OCI-LY3 (cell line): ENCODE data around the gene CCDC183.

Experiments used
- H2AFZ ChIP-seq: fragments of 200-600, 300-600 bp; shearing (Covaris generic); 2 replicates; pipeline ENCODE4 v1.6.0; 2014; ENCODE audit warnings: antibody characterized with exemption, low read depth, low read length
- H3K27ac ChIP-seq: fragments of 200-600, 300-600 bp; sonication (generic); 2 replicates; pipeline ENCODE4 v1.5.1; 2014; ENCODE audit warnings: mild to moderate bottlenecking, low read length, moderate library complexity, mixed read lengths
- H3K27me3 ChIP-seq: fragments of 200-600, 300-600 bp; sonication (generic); 2 replicates; pipeline ENCODE4 v1.6.1; 2014; ENCODE audit warnings: low read depth, low read length, mixed read lengths
- H3K36me3 ChIP-seq: fragments of 200-600, 300-600 bp; sonication (generic); replicated peaks from 2 replicates; pipeline ENCODE3; 2014; ENCODE audit warnings: low read depth, low read length, mixed read lengths
- H3K4me1 ChIP-seq: fragments of 300-600, 200-600 bp; sonication (generic); 2 replicates; pipeline ENCODE4 v1.6.1; 2014; ENCODE audit warnings: low read length, mixed read lengths
- H3K4me2 ChIP-seq: fragments of 200-600, 300-600 bp; sonication (generic); 2 replicates; pipeline ENCODE4 v1.6.1; 2014; ENCODE audit warnings: low read length, mixed read lengths
- H3K4me3 ChIP-seq: fragments of 300-600, 200-600 bp; sonication (generic); 2 replicates; pipeline ENCODE4 v1.5.1; 2014; ENCODE audit warnings: antibody characterized with exemption, mild to moderate bottlenecking, low read length, moderate library complexity
- H3K79me2 ChIP-seq: fragments of 300-600, 200-600 bp; shearing (Covaris generic); 2 replicates; pipeline ENCODE4 v1.6.1; 2014; ENCODE audit warnings: mild to moderate bottlenecking, low read length, mixed read lengths
- H3K9ac ChIP-seq: fragments of 300-600, 200-600 bp; shearing (Covaris generic); 2 replicates; pipeline ENCODE4 v1.6.0; 2014; ENCODE audit warnings: mild to moderate bottlenecking, low read length, moderate library complexity
- H3K9me3 ChIP-seq: fragments of 200-600, 300-600 bp; shearing (Covaris generic); 2 replicates; pipeline ENCODE4 v1.6.1; 2014; ENCODE audit warnings: low read length, mixed read lengths; ENCODE audit not compliant: insufficient read depth
- H4K20me1 ChIP-seq: fragments of 200-600, 300-600 bp; sonication (generic); 2 replicates; pipeline ENCODE4 v1.6.1; 2016; ENCODE audit warnings: low read length, mixed read lengths; ENCODE audit not compliant: insufficient read depth
- EZH2phosphoT487 ChIP-seq: fragments of 200-600 bp; shearing (Covaris generic); IDR thresholded peaks from 2 replicates; pipeline ENCODE4 v1.6.1; 2018; ENCODE audit warnings: antibody characterized with exemption, mixed run types, low read depth
- TF ChIP-seq, protein P1 (sequence below): fragments of 200-600, 300-600 bp; sonication (generic); IDR thresholded peaks from 2 replicates; pipeline ENCODE4 v1.5.1; 2014; ENCODE audit warnings: antibody characterized with exemption, low read length, low read depth

The CCDC183 gene

DNA sequence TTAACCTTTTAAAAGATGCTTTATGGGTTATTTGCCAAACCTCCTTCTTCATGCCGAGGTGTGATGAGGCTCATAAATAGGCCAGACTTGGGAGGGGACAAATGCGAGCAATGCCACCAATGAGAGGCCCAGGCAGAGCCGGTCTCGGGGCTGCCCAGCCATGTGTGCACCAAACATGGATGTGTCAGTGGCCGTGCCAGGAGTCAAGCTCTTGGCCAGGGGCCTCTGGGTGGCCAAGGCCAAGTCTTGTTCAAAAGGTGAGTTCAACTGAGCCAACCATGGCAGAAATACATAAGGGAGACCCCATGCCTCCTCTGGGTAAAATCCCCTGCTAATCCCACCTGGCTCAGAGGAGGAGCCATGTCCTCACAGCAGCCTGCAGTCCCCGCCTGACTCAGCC is 20.9 kb upstream of the CCDC183 start:
- Histone ChIP-seq H4K20me1 (no peaks in the 10 kb centered on the region), H3K4me2 (no peak overlapping the region), H3K27me3 (peaks cover 31% of the 10 kb centered on the region), H3K79me2 (no peaks in the 10 kb centered on the region), H3K9ac (no peak overlapping the region), H3K27ac (no peak overlapping the region), H3K9me3 (peaks cover 5% of the 10 kb centered on the region), H3K4me3 (no peak overlapping the region), H3K4me1 (no peaks in the 10 kb centered on the region), H2AFZ (no peak overlapping the region), H3K36me3 (no peaks in the 10 kb centered on the region)
- TF ChIP-seq EZH2phosphoT487: no peak
- TF ChIP-seq, protein P1, sequence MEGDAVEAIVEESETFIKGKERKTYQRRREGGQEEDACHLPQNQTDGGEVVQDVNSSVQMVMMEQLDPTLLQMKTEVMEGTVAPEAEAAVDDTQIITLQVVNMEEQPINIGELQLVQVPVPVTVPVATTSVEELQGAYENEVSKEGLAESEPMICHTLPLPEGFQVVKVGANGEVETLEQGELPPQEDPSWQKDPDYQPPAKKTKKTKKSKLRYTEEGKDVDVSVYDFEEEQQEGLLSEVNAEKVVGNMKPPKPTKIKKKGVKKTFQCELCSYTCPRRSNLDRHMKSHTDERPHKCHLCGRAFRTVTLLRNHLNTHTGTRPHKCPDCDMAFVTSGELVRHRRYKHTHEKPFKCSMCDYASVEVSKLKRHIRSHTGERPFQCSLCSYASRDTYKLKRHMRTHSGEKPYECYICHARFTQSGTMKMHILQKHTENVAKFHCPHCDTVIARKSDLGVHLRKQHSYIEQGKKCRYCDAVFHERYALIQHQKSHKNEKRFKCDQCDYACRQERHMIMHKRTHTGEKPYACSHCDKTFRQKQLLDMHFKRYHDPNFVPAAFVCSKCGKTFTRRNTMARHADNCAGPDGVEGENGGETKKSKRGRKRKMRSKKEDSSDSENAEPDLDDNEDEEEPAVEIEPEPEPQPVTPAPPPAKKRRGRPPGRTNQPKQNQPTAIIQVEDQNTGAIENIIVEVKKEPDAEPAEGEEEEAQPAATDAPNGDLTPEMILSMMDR: no peak

DNA sequence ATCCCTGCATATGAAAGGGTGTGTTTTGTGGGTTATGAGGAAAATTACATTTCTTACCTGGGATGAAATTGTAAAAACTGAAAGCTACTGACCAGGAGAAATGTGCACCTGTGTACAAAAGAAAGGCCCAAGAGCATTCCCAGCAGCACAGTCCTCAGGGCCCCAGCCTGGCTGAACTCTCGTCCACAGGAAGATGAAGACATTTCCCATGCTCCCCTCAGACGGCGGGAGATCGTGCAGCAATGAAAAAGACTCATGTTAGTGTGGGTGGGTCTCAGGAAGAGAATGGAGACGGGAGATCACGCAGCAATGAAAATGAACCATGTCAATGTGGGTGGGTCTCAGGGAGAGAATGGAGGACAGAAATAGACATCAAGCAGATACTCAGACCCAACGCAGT is 19.2 kb upstream of the CCDC183 start:
- Histone ChIP-seq H3K4me1 (no peaks in the 10 kb centered on the region), H2AFZ (no peak overlapping the region), H3K9ac (no peak overlapping the region), H3K27ac (no peak overlapping the region), H3K4me2 (peak overlapping the region; percentile 4; the same call in 1 of the 2 replicates), H3K4me3 (no peak overlapping the region), H3K9me3 (peaks cover 5% of the 10 kb centered on the region), H3K79me2 (no peaks in the 10 kb centered on the region), H3K36me3 (no peaks in the 10 kb centered on the region), H4K20me1 (no peaks in the 10 kb centered on the region), H3K27me3 (peaks cover 33% of the 10 kb centered on the region)
- no peak for TF ChIP-seq EZH2phosphoT487
- TF ChIP-seq, protein P1: no peak

DNA sequence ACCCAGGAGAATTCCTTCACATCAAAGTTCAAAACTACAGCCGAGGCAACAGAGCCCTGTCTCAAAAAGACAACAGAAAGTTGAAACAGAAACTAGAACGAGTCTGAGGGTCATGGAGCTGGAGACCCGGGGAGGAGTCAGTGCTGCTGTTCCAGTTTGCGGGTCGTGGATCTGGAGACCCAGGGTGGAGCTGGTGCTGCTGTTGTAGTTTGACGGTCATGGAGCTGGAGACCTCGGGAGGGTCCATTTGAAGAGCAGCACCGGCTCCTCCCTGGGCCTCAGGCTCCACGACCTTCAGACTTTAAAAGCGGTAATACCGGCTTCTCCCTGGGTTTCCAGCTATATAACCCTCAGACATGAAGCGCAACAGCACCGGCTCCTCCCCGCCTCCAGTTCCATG is 18.8 kb upstream of the CCDC183 start:
- TF ChIP-seq, protein P1: no peak
- TF ChIP-seq EZH2phosphoT487: no peak
- H3K36me3 ChIP-seq: no peaks in the 10 kb centered on the region
- H4K20me1 ChIP-seq: no peaks in the 10 kb centered on the region
- H3K4me1 ChIP-seq: no peaks in the 10 kb centered on the region
- H3K79me2 ChIP-seq: no peaks in the 10 kb centered on the region
- no peak overlapping the region for H3K9ac ChIP-seq
- H3K4me3 ChIP-seq: no peak overlapping the region
- H3K4me2 ChIP-seq: peak overlapping the region; percentile 4; the same call in 1 of the 2 replicates
- H2AFZ ChIP-seq: no peak overlapping the region
- H3K27ac ChIP-seq: no peak overlapping the region
- H3K9me3 ChIP-seq: peaks cover 5% of the 10 kb centered on the region
- peaks cover 33% of the 10 kb centered on the region for H3K27me3 ChIP-seq

DNA sequence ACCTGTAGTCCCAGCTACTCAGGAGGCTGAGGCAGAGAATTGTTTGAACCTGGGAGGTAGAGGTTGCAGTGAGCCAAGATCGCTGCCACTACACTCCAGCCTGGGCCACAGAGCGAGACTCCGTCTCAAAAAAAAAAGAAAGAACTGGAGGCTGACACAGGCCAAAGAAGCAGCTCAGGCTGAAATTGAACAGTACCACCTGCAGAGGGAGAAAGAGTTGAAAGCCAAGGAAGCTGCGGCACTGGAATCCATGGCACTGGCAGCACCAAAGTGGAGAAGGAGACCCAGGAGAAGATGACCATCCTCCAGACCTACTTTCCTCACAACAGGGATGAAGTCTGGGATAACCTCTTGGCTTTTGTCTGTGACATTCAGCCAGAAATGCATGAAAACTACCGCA is 16.3 kb upstream of the CCDC183 start:
- Histone ChIP-seq H3K4me3 (no peak overlapping the region), H3K4me2 (no peak overlapping the region), H3K4me1 (peaks cover 10% of the 10 kb centered on the region), H3K9ac (no peak overlapping the region), H4K20me1 (no peaks in the 10 kb centered on the region), H3K79me2 (no peaks in the 10 kb centered on the region), H3K9me3 (no peaks in the 10 kb centered on the region), H3K27me3 (peaks cover 36% of the 10 kb centered on the region), H3K36me3 (no peaks in the 10 kb centered on the region), H2AFZ (no peak overlapping the region), H3K27ac (no peak overlapping the region)
- TF ChIP-seq EZH2phosphoT487: no peak
- TF ChIP-seq, protein P1: no peak
